HCT116 (cell line): ENCODE results near the gene HECW1. TPM values are rescaled to one million over a fixed set of nuclear protein-coding genes. Genes with fewer than 3 reads are reported as not detected.

Experiments used
- ATAC-seq: fragments of 200-7000 bp; cut with Tn5 transposase; 2 replicates; pipeline ENCODE4 v1.9.1; 2020; ENCODE audit warnings: mild to moderate bottlenecking, moderate library complexity
- BruUV-seq: library from RNA; stranded (reverse); fragments of 400-500 nt; replicated peaks from 2 replicates; lab custom pipeline; 2021; lab: Mats Ljungman, UMichigan
- CTCF ChIA-PET: fragments of 300-600 bp; sonication (Branson Sonifier 250); formaldehyde crosslinking; loops from one replicate; lab custom pipeline; 2021; ENCODE audit warnings: antibody characterized with exemption; lab: Charles Lee
- POLR2A ChIA-PET: fragments of 300-600, 350-600 bp; sonication (Branson Sonifier 250); formaldehyde crosslinking; loops from one replicate; lab custom pipeline; 2021; ENCODE audit warnings: antibody characterized with exemption; lab: Charles Lee
- RAD21 ChIA-PET, 2 experiments: fragments of 300-600 bp; sonication (Branson Sonifier 250); formaldehyde crosslinking; loops; one replicate each; lab custom pipeline; 2023; ENCODE audit warnings: low total read pairs in 2 of 2; ENCODE audit not compliant: uncharacterized antibody in 2 of 2, unreplicated experiment in 2 of 2, low non-redundant PET in 1 of 2; lab: Charles Lee
- DNase-seq: peaks from one replicate; pipeline ENCODE4 v3.0.0-alpha.2; 2010; ENCODE audit warnings: low read depth, low spot score
- H2AFZ ChIP-seq: fragments of 200-600 bp; shearing (Covaris generic), sonication (generic); 2 replicates; pipeline ENCODE4 v1.6.1; 2017; ENCODE audit warnings: low read depth, mixed run types, mixed read lengths, antibody characterized with exemption, low read length; ENCODE audit not compliant: poor library complexity, severe bottlenecking
- H3K27ac ChIP-seq: 2 replicates; pipeline ENCODE4 v1.5.1; 2012; ENCODE audit warnings: low read depth, low read length
- H3K27me3 ChIP-seq: fragments of 200-600 bp; sonication (generic); 2 replicates; pipeline ENCODE4 v1.6.1; 2016; ENCODE audit warnings: mixed run types, low read length, mixed read lengths; ENCODE audit not compliant: insufficient read depth
- H3K36me3 ChIP-seq, 2 experiments: fragments of 200-500 bp in 1 of 2; fragments of 200-600 bp in 1 of 2; sonication (Bioruptor generic) in 1 of 2; sonication (generic) in 1 of 2; 2 replicates each; pipeline versions ENCODE4 v1.5.1 to v1.6.1; 2014 to 2016; ENCODE audit warnings: low read length in 2 of 2, inconsistent platforms in 1 of 2, mixed read lengths in 1 of 2, mixed run types in 1 of 2; ENCODE audit not compliant: insufficient read depth in 2 of 2, control insufficient read depth in 1 of 2
- H3K4me1 ChIP-seq, 2 experiments: fragments of 200-600 bp in 1 of 2; sonication (generic) in 1 of 2; 2 replicates each; pipeline versions ENCODE4 v1.5.1 to v1.6.1; 2012 to 2017; ENCODE audit warnings: low read length in 2 of 2, inconsistent platforms in 1 of 2, mild to moderate bottlenecking in 1 of 2, mixed read lengths in 1 of 2, mixed run types in 1 of 2, moderate library complexity in 1 of 2; ENCODE audit not compliant: insufficient read depth in 2 of 2, control insufficient read depth in 1 of 2
- H3K4me2 ChIP-seq: fragments of 200-600 bp; sonication (generic); 2 replicates; pipeline ENCODE4 v1.6.1; 2017; ENCODE audit warnings: mixed run types, low read length, mixed read lengths
- H3K4me3 ChIP-seq, 2 experiments: fragments of 200-600 bp in 1 of 2; sonication (generic) in 1 of 2; replicated peaks in 1 of 2; 2 replicates each; pipeline ENCODE4 v1.5.1; 2011 to 2016; ENCODE audit warnings: low read length in 2 of 2, control low read depth in 1 of 2, low read depth in 1 of 2, mild to moderate bottlenecking in 1 of 2, mixed read lengths in 1 of 2, mixed run types in 1 of 2
- H3K79me2 ChIP-seq: fragments of 200-600 bp; sonication (generic); 2 replicates; pipeline ENCODE4 v1.6.1; 2017; ENCODE audit warnings: mild to moderate bottlenecking, mixed run types, low read length, moderate library complexity, mixed read lengths; ENCODE audit not compliant: insufficient read depth
- H3K9ac ChIP-seq: fragments of 200-600 bp; sonication (generic); 2 replicates; pipeline ENCODE4 v1.6.1; 2016; ENCODE audit warnings: low read length, mixed read lengths
- H3K9me2 ChIP-seq: fragments of 200-600 bp; sonication (generic), shearing (Covaris generic); 2 replicates; pipeline ENCODE4 v1.6.1; 2017; ENCODE audit warnings: mixed run types, mild to moderate bottlenecking, moderate library complexity; ENCODE audit not compliant: insufficient read depth
- H3K9me3 ChIP-seq, 2 experiments: fragments of 200-500 bp in 1 of 2; fragments of 200-600 bp in 1 of 2; sonication (Bioruptor generic) in 1 of 2; sonication (generic) in 1 of 2; 2 replicates each; pipeline ENCODE4 v1.6.1; 2014 to 2017; ENCODE audit warnings: low read length in 2 of 2, mixed read lengths in 2 of 2, inconsistent platforms in 1 of 2, low read depth in 1 of 2, mild to moderate bottlenecking in 1 of 2, mixed run types in 1 of 2, moderate library complexity in 1 of 2; ENCODE audit not compliant: control insufficient read depth in 1 of 2, insufficient read depth in 1 of 2
- H4K20me1 ChIP-seq: fragments of 200-600 bp; sonication (generic), shearing (Covaris generic); 2 replicates; pipeline ENCODE4 v1.6.1; 2017; ENCODE audit warnings: mixed run types, mild to moderate bottlenecking, moderate library complexity; ENCODE audit not compliant: insufficient read depth
- ATF3 ChIP-seq: IDR thresholded peaks from 2 replicates; pipeline ENCODE4 v1.6.1; 2012
- CBX3 ChIP-seq: IDR thresholded peaks from 2 replicates; pipeline ENCODE4 v1.6.1; 2012; ENCODE audit warnings: low read depth
- CEBPB ChIP-seq: IDR thresholded peaks from 2 replicates; pipeline ENCODE4 v1.6.1; 2012; ENCODE audit warnings: low read depth
- CTCF ChIP-seq, 3 experiments: fragments of 200-600 bp in 1 of 3; sonication (generic) in 1 of 3; IDR thresholded peaks in 2 of 3; conservative IDR thresholded peaks in 1 of 3; 2 replicates each; pipeline ENCODE4 v1.5.1; 2012 to 2017; ENCODE audit warnings: low read depth in 2 of 3, low read length in 2 of 3, antibody characterized with exemption in 1 of 3, borderline replicate concordance in 1 of 3, control low read depth in 1 of 3, mild to moderate bottlenecking in 1 of 3, mixed read lengths in 1 of 3, mixed run types in 1 of 3, moderate library complexity in 1 of 3; ENCODE audit not compliant: insufficient read depth in 1 of 3
- ELF1 ChIP-seq: IDR thresholded peaks from 2 replicates; pipeline ENCODE4 v1.6.1; 2012; ENCODE audit warnings: low read depth, borderline replicate concordance
- EZH2phosphoT487 ChIP-seq: fragments of 200-600 bp; IDR thresholded peaks from 2 replicates; pipeline ENCODE4 v1.6.1; 2018; ENCODE audit warnings: antibody characterized with exemption, borderline replicate concordance
- FOSL1 ChIP-seq: IDR thresholded peaks from 2 replicates; pipeline ENCODE4 v1.6.1; 2012; ENCODE audit warnings: low read depth
- MAX ChIP-seq: IDR thresholded peaks from 2 replicates; pipeline ENCODE4 v1.6.1; 2012
- RAD21 ChIP-seq: IDR thresholded peaks from 2 replicates; pipeline ENCODE4 v1.6.1; 2012; ENCODE audit warnings: low read depth, mild to moderate bottlenecking
- REST ChIP-seq: IDR thresholded peaks from 2 replicates; pipeline ENCODE4 v1.6.1; 2012; ENCODE audit warnings: low read depth
- SIN3A ChIP-seq: IDR thresholded peaks from 2 replicates; pipeline ENCODE4 v1.6.1; 2012; ENCODE audit warnings: low read depth
- SP1 ChIP-seq: IDR thresholded peaks from 2 replicates; pipeline ENCODE4 v1.6.1; 2012; ENCODE audit warnings: low read depth
- SRF ChIP-seq: IDR thresholded peaks from 2 replicates; pipeline ENCODE4 v1.6.1; 2012; ENCODE audit warnings: low read depth
- TCF7L2 ChIP-seq: IDR thresholded peaks from 2 replicates; pipeline ENCODE4 v1.7.0; 2011; ENCODE audit warnings: borderline replicate concordance, inconsistent platforms; ENCODE audit not compliant: insufficient read depth, insufficient read length; ENCODE audit errors: extremely low read depth
- YY1 ChIP-seq: IDR thresholded peaks from 2 replicates; pipeline ENCODE4 v1.6.1; 2011; ENCODE audit warnings: low read length, low read depth, moderate library complexity, mild to moderate bottlenecking; ENCODE audit not compliant: insufficient replicate concordance; ENCODE audit errors: extremely low read depth
- ZBTB33 ChIP-seq: IDR thresholded peaks from 2 replicates; pipeline ENCODE4 v1.6.1; 2011; ENCODE audit warnings: mild to moderate bottlenecking, low read length, moderate library complexity; ENCODE audit not compliant: insufficient replicate concordance; ENCODE audit errors: extremely low read depth
- ZFX ChIP-seq: fragments of 450-650 bp; IDR thresholded peaks from 2 replicates; pipeline ENCODE4 v1.6.1; 2017
- ZNF274 ChIP-seq: fragments of 200-500 bp; sonication (Bioruptor generic); IDR thresholded peaks from 2 replicates; pipeline ENCODE4 v1.6.1; 2014; ENCODE audit warnings: mild to moderate bottlenecking, low read depth, low read length, inconsistent platforms
- intact Hi-C: fragments of 100-400 bp; cut with micrococcal nuclease; formaldehyde crosslinking; loops from 2 replicates; pipeline ENCODE4 v1.10.0; 2022
- total RNA-seq: library from RNA; stranded (reverse); gene quantifications from one replicate; pipeline ENCODE4 v1.2.1, GENCODE V29; 2021; ENCODE audit not compliant: unreplicated experiment

HECW1 gene
- total RNA-seq, 1 experiment from 2014 or later, result 5.6 TPM

GRCh38 chr7:43240565-43240964, 128.1 kb downstream of the HECW1 start:
- H3K4me1 ChIP-seq, result no peaks in the 10 kb centered on the region
- BruUV-seq, result no TSS peak
- TF ChIP-seq CTCF (IDR thresholded peaks at IDR 0.05 in 2 of 3, conservative IDR thresholded peaks at IDR 0.05 in 1 of 3; ENCODE audit: borderline replicate concordance in 1 of 3, insufficient read depth in 1 of 3, low read depth in 2 of 3, low read length in 2 of 3) (no peak), YY1 (no peak), SIN3A (no peak), ZBTB33 (no peak), ZNF274 (no peak), RAD21 (no peak), MAX (no peak), ATF3 (no peak), SRF (no peak), TCF7L2 (no peak), ZFX (no peak), EZH2phosphoT487 (no peak), CEBPB (no peak), SP1 (no peak), ELF1 (no peak), CBX3 (no peak), REST (no peak), FOSL1 (no peak)
- no peak overlapping the region for H3K9ac ChIP-seq
- no peak overlapping the region for H3K4me2 ChIP-seq
- no peaks in the 10 kb centered on the region for H3K9me3 ChIP-seq
- ATAC-seq (no peak), DNase-seq (no peak)
- intact Hi-C loops, result no loop called here
- CTCF ChIA-PET, result no interaction called here
- RAD21 ChIA-PET, result no interaction called here
- no peaks in the 10 kb centered on the region for H4K20me1 ChIP-seq
- H3K36me3 ChIP-seq, result no peaks in the 10 kb centered on the region
- H3K4me3 ChIP-seq, result no peak overlapping the region
- POLR2A ChIA-PET, result no interaction called here
- H3K27ac ChIP-seq, result no peak overlapping the region
- H3K27me3 ChIP-seq, result no peaks in the 10 kb centered on the region
- no peak overlapping the region for H2AFZ ChIP-seq
- no peaks in the 10 kb centered on the region for H3K79me2 ChIP-seq
- no peaks in the 10 kb centered on the region for H3K9me2 ChIP-seq
